Measurements from ENCODE around the gene CELA3A.

Gene CELA3A

GRCh38 chr1:22052115-22053016 is 50.9 kb downstream of the CELA3A start, which contains the start of gene CDC42:
Gene CDC42 (plus strand): TSS chr1:22052709. CDS start chr1:22078479, 25,770 bp downstream.
- DNase-seq = peak; percentile 96

GRCh38 chr1:22053017-22053860 is 51.8 kb downstream of the CELA3A start:
- DNase-seq = peak; percentile 61

- DNase-seq = no peak
Measured at GRCh38 chr1:22053861-22054770, 52.7 kb downstream of the CELA3A start.

GRCh38 chr1:22055463-22055862 is 54.0 kb downstream of the CELA3A start:
- no peak for DNase-seq

- DNase-seq = no peak
Measured at GRCh38 chr1:22056043-22056442, 54.6 kb downstream of the CELA3A start.

GRCh38 chr1:22056936-22057335 is 55.5 kb downstream of the CELA3A start:
- DNase-seq = peak; percentile 23

- DNase-seq = no peak
Measured at GRCh38 chr1:22057861-22058260, 56.4 kb downstream of the CELA3A start.
